ENCODE data around the gene LACTB. TPM values are rescaled to one million over a fixed set of nuclear protein-coding genes. Genes with fewer than 3 reads are reported as not detected.

LACTB gene
- total RNA-seq, 1 experiment from 2014 or later, result 17.2 TPM

DNA sequence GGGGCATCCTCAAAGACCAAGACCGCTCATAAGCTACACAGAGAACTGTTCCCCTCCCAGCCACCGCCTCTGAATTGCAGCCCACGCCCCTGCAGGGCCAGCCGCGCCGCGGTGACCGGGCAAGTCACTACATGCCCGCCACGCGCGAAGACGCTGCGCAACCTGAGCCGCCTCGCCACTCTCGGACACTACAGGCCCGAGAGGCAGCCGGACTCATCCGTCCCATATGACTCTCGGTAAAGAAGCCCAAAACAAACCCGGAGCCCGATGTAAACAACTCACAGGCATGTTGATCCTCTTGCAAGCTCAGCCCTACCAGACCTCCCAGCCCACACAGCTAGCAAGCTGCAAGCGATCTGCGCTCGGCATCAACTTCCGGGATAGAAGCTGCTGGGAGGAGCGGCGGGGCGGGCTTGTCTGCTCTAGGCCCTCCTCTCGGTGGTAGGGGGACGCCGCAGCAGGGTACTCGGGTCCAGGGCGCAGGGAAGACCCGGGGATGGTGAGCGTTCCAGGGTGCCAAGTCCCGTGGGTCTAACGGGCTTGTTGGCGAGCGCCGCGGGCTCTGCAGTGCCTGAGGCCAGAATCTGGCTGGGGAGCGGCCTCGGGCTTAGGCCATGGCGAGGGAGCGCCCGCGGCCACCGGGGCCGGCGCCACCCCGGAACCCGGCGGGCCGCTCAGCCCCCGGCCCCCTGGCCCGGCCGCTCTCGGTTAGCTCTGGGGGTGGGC is 35.6 kb downstream of the LACTB start, which contains the start of gene RPS27L (continued):
- TF ChIP-seq ZNF219 (CRISPR knock-in tag; IDR thresholded peaks at IDR 0.05; ENCODE audit: borderline replicate concordance) (no peak), TEAD1 (CRISPR knock-in tag; IDR thresholded peaks at IDR 0.05) (no peak), NR3C1 (CRISPR knock-in tag; conservative IDR thresholded peaks at IDR 0.05; ENCODE audit: low read depth) (no peak), SMAD3 (CRISPR knock-in tag; IDR thresholded peaks at IDR 0.05; ENCODE audit: borderline replicate concordance) (no peak; the same call in 1 of the 2 replicates), MXD4 (CRISPR knock-in tag; IDR thresholded peaks at IDR 0.05; ENCODE audit: borderline replicate concordance) (no peak)
- TF ChIP-seq, protein P1, sequence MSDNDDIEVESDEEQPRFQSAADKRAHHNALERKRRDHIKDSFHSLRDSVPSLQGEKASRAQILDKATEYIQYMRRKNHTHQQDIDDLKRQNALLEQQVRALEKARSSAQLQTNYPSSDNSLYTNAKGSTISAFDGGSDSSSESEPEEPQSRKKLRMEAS (CRISPR knock-in tag; IDR thresholded peaks at IDR 0.05), result peak; percentile 76
- TF ChIP-seq, protein P2, sequence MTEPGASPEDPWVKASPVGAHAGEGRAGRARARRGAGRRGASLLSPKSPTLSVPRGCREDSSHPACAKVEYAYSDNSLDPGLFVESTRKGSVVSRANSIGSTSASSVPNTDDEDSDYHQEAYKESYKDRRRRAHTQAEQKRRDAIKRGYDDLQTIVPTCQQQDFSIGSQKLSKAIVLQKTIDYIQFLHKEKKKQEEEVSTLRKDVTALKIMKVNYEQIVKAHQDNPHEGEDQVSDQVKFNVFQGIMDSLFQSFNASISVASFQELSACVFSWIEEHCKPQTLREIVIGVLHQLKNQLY (CRISPR knock-in tag; IDR thresholded peaks at IDR 0.05), result no peak
- TF ChIP-seq, protein P3, sequence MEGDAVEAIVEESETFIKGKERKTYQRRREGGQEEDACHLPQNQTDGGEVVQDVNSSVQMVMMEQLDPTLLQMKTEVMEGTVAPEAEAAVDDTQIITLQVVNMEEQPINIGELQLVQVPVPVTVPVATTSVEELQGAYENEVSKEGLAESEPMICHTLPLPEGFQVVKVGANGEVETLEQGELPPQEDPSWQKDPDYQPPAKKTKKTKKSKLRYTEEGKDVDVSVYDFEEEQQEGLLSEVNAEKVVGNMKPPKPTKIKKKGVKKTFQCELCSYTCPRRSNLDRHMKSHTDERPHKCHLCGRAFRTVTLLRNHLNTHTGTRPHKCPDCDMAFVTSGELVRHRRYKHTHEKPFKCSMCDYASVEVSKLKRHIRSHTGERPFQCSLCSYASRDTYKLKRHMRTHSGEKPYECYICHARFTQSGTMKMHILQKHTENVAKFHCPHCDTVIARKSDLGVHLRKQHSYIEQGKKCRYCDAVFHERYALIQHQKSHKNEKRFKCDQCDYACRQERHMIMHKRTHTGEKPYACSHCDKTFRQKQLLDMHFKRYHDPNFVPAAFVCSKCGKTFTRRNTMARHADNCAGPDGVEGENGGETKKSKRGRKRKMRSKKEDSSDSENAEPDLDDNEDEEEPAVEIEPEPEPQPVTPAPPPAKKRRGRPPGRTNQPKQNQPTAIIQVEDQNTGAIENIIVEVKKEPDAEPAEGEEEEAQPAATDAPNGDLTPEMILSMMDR (IDR thresholded peaks at IDR 0.05), result no peak
- TF ChIP-seq, protein P4, sequence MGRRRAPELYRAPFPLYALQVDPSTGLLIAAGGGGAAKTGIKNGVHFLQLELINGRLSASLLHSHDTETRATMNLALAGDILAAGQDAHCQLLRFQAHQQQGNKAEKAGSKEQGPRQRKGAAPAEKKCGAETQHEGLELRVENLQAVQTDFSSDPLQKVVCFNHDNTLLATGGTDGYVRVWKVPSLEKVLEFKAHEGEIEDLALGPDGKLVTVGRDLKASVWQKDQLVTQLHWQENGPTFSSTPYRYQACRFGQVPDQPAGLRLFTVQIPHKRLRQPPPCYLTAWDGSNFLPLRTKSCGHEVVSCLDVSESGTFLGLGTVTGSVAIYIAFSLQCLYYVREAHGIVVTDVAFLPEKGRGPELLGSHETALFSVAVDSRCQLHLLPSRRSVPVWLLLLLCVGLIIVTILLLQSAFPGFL (CRISPR knock-in tag; IDR thresholded peaks at IDR 0.05; ENCODE audit: borderline replicate concordance), result no peak
- TF ChIP-seq, protein P5, sequence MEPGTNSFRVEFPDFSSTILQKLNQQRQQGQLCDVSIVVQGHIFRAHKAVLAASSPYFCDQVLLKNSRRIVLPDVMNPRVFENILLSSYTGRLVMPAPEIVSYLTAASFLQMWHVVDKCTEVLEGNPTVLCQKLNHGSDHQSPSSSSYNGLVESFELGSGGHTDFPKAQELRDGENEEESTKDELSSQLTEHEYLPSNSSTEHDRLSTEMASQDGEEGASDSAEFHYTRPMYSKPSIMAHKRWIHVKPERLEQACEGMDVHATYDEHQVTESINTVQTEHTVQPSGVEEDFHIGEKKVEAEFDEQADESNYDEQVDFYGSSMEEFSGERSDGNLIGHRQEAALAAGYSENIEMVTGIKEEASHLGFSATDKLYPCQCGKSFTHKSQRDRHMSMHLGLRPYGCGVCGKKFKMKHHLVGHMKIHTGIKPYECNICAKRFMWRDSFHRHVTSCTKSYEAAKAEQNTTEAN (CRISPR knock-in tag; IDR thresholded peaks at IDR 0.05), result no peak

DNA sequence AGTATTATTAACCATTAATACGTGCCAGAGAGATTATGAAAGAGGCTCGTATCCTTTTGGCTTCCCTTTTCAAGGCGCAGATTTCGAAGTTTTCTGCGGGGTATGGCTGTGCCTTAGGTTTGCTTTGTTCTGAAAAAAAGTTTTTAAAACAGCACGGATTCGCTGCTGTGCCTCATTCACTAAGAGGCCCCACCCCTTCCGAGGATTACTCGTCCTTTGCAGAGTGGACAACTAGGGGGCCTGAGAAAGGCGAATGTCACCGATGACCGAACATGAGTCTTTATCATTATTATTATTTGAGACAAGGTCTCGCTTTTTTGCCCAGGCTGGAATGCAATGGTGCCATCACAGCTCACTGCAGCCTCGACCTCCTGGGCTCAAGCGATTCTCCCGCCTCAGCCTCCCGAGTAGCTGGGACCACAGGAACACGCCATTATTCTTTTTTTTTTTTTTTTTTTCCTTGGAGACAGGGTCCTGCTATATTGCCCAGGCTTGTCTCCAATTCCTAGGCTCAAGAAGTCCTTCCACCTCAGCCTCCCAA is 36.3 kb downstream of the LACTB start:
- peak overlapping the region; percentile 89 for H3K4me3 Mint-ChIP-seq
- POLR2A ChIA-PET, result interaction anchor here (0.6 to 0.7 kb wide), 2 partner anchors 65 to 98 kb away, joined by 5 to 8 read pairs; no protein-coding TSS in a partner anchor
- peaks cover 22% of the 10 kb centered on the region for H3K36me3 Mint-ChIP-seq
- DNase-seq (ENCODE audit: low spot score) (no peak), ATAC-seq (peak; percentile 60)
- H3K9me3 Mint-ChIP-seq, result peaks cover 5% of the 10 kb centered on the region
- peak; percentile 74; the same call in 1 of the 2 replicates for TF ChIP-seq ZNF121 (CRISPR knock-in tag; IDR thresholded peaks at IDR 0.05)
- TF ChIP-seq PRRX2 (CRISPR knock-in tag; IDR thresholded peaks at IDR 0.05), result no peak
- H3K27me3 Mint-ChIP-seq (ENCODE audit: low read depth), result no peaks in the 10 kb centered on the region
- peaks cover 14% of the 10 kb centered on the region for H3K4me1 Mint-ChIP-seq
- H3K27ac Mint-ChIP-seq, result peak overlapping the region; percentile 90
- CTCF ChIA-PET, result interaction anchor here (0.6 to 1.8 kb wide), 6 partner anchors 11 to 245 kb away, joined by 3 to 5 read pairs (median 4); no protein-coding TSS in a partner anchor

DNA sequence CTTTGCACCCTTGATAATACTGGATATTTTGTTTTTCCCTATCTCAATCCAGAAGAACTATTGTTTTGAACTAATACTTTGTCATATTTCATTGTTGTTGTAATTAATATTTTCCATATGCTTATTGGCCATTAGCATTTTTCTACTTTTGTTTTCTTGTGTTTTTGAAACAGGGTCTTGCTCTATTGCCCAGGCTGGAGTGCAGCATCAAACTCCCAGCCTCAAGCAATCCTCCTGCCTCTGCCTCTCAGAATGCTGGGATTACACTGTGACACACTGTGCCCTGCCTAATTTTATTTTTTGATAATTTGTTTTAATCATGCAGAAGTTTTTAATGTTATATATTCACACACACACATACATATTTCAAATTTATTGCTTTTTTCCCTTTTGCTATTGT is 39.0 kb downstream of the LACTB start:
- H3K36me3 Mint-ChIP-seq, result peaks cover 11% of the 10 kb centered on the region
- H3K4me3 Mint-ChIP-seq, result no peak overlapping the region
- TF ChIP-seq ZNF263 (CRISPR knock-in tag; IDR thresholded peaks at IDR 0.05; ENCODE audit: low read depth) (no peak), ELF4 (CRISPR knock-in tag; IDR thresholded peaks at IDR 0.05; ENCODE audit: low read depth) (no peak), ZNF121 (CRISPR knock-in tag; IDR thresholded peaks at IDR 0.05) (peak; percentile 60; the same call in 1 of the 2 replicates)
- H3K27ac Mint-ChIP-seq, result no peak overlapping the region
- H3K27me3 Mint-ChIP-seq (ENCODE audit: low read depth), result no peaks in the 10 kb centered on the region
- DNase-seq (ENCODE audit: low spot score) (no peak), ATAC-seq (no peak)
- POLR2A ChIA-PET, result no interaction called here
- CTCF ChIA-PET, result no interaction called here
- H3K9me3 Mint-ChIP-seq, result peaks cover 5% of the 10 kb centered on the region
- peaks cover 11% of the 10 kb centered on the region for H3K4me1 Mint-ChIP-seq
